Measurements from ENCODE around the gene ADGRE1.
"Not testable (repeated sequence)": the region's sequence is repeated elsewhere in the genome, so short reads cannot be mapped to it uniquely, and the experiment has no call there.

Gene ADGRE1, protein sequence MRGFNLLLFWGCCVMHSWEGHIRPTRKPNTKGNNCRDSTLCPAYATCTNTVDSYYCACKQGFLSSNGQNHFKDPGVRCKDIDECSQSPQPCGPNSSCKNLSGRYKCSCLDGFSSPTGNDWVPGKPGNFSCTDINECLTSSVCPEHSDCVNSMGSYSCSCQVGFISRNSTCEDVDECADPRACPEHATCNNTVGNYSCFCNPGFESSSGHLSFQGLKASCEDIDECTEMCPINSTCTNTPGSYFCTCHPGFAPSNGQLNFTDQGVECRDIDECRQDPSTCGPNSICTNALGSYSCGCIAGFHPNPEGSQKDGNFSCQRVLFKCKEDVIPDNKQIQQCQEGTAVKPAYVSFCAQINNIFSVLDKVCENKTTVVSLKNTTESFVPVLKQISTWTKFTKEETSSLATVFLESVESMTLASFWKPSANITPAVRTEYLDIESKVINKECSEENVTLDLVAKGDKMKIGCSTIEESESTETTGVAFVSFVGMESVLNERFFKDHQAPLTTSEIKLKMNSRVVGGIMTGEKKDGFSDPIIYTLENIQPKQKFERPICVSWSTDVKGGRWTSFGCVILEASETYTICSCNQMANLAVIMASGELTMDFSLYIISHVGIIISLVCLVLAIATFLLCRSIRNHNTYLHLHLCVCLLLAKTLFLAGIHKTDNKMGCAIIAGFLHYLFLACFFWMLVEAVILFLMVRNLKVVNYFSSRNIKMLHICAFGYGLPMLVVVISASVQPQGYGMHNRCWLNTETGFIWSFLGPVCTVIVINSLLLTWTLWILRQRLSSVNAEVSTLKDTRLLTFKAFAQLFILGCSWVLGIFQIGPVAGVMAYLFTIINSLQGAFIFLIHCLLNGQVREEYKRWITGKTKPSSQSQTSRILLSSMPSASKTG

DNA sequence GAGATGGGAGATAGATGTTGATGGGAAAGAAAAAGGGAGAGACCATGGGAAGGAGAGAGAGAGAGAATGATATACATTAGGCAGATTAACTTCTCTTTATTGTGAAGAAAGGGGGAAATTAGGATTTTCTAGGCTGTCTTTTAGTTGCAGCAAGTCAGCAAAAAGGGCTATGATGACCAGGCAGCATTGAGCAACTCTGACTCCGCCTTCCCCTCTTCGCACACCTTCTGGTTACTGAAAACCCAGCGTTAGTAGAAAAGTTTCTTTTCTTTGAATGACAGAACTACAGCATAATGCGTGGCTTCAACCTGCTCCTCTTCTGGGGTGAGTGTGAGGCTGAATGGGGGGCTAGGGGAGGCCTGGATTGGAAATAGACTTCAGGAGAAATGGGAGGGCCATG, at the start of gene ADGRE1:
Gene ADGRE1, plus strand, starts transcription at position 264 of the 400 bp plus-strand sequence. Its CDS starts 30 bp downstream, at position 294.
- no peak for FAIRE-seq

GRCh38 chr19:6838062-6838655, 49.2 kb upstream of the ADGRE1 start:
- FAIRE-seq, result no peak

- no peak for FAIRE-seq
Measured at GRCh38 chr19:6842871-6843607, 44.3 kb upstream of the ADGRE1 start.

DNA sequence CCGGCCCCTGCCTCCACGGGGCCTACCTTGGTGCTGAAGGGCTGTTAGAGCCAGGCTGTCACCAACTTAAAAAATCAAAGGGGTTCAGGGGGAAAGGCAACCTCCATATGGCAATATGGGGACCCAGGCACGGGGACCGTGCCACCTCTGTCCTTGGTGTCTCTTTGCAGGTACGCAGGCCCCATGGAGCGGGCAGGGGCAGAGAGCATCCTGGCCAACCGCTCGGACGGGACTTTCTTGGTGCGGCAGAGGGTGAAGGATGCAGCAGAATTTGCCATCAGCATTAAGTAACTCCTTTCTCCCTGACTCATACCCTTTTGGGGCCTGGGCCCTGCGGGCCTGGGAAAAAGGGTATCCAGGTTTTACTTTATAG, 39.6 kb upstream of the ADGRE1 start:
- no peak for FAIRE-seq

DNA sequence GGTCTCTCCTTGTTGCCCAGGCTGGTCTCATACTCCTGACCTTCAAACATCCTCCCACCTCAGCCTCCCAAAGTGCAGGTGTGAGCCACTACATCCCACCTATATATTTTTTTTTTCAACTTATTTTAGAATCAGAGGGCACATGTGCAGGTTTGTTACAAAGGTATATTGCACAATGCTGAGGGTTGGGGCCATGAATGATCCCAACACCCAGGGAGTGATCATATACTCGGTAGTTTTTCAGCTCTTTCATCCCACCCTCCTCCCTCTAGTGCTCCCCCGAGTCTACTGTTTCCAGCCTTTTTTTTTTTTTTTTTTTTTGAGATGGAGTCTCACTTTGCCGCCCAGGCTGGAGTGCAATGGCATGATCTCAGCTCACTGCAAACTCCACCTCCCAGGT, 38.4 kb upstream of the ADGRE1 start:
- FAIRE-seq, result no peak

GRCh38 chr19:6849876-6850275, 37.5 kb upstream of the ADGRE1 start:
- no peak for FAIRE-seq

GRCh38 chr19:6851359-6851758, 36.0 kb upstream of the ADGRE1 start:
- FAIRE-seq, result no peak

DNA sequence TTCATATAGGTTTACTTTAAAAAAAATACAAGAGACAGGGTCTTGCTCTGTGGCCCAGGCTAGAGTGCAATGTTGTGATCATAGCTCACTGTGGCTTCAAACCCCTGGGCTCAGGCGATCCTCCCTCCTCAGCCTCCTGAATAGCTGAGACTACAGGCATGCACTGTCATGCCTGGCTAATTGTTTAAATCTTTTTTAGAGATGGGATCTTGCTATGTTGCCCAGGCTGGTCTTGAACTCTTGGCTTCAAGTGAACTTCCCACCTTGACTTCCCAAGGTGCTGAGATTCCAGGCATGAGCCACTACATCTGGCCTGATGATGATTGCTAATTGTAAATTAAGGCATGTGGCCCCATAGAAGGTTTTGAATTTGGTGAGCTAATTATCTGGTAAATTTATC, 35.4 kb upstream of the ADGRE1 start:
- FAIRE-seq, result no peak

DNA sequence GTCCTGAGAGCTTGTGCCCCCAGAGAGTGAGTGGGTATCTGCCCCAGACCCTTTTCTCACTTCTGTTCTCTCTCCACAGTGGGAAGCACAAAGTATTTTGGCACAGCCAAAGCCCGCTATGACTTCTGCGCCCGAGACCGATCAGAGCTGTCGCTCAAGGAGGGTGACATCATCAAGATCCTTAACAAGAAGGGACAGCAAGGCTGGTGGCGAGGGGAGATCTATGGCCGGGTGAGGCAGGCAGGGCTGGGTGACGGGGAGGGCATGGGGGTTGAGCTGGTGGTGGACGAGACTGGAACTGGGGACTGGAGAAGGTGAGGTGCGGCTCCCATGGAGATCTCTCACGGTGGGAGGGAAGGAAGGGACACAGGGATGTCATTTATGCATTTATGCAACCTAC, 33.5 kb upstream of the ADGRE1 start:
- FAIRE-seq, result no peak

DNA sequence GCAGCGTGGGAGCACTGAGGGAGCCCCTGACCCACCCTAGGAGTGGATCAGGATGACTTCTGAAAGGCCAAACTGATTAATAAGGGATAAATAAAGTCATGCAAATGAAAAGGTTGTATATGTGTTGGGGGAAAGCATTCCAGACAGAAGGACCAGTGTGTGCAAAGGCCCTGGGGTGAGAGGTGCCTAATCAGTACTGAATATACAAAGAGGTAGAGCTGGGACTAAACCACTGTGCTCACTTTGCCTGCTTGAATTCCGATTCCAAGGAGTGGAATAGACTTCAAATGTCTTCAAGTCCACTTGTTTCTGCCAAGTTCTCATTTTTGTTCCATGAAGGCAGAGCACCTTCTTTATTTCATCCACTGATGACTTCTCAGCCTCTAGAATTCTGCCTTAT, 32.6 kb upstream of the ADGRE1 start:
- no peak for FAIRE-seq

DNA sequence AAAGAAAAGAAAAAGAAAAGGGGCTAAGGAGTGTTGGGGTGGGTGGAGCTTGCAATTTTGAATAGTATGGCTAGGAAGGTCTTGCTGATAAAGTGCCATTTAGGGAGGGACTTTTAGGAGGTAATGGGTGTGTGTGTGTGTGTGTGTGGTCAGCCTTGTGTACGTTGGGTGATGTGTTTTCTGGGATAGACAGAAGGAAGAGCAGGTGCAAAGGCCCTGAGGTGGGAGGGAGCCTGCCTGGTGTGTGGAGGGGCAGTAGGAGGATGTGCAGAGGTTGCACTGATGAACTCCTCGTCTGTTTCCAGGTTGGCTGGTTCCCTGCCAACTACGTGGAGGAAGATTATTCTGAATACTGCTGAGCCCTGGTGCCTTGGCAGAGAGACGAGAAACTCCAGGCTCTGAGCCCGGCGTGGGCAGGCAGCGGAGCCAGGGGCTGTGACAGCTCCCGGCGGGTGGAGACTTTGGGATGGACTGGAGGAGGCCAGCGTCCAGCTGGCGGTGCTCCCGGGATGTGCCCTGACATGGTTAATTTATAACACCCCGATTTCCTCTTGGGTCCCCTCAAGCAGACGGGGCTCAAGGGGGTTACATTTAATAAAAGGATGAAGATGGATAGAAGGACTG, 30.5 kb upstream of the ADGRE1 start:
- no peak for FAIRE-seq

DNA sequence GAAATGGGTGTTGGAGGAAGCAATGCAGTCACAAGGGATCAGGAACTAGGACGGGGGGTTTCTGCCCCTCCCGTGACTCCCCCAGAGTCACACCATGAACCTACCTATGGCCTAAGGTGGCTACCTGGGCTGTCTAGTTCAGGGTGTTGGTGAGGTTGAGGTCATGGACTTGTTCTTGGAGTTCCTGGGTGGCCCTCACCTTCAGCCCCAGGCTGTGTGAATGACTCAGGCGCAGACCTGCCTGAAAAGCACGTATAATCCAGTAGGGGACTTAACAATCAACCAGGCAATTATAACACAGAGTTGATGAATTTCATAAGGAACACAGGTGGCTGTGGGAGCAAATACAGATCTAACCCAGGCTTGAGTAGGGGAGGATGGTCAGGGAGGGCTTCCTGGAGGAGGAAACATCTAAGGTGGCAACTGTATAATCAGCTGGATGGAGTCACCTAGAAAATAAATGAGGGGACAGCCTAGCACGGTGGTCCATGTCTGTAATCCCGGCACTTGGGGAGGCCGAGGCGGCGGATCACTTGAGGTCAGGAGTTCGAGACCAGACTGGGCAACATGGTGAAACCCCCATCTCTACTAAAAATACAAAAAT, 25.6 kb upstream of the ADGRE1 start:
- FAIRE-seq, result no peak

DNA sequence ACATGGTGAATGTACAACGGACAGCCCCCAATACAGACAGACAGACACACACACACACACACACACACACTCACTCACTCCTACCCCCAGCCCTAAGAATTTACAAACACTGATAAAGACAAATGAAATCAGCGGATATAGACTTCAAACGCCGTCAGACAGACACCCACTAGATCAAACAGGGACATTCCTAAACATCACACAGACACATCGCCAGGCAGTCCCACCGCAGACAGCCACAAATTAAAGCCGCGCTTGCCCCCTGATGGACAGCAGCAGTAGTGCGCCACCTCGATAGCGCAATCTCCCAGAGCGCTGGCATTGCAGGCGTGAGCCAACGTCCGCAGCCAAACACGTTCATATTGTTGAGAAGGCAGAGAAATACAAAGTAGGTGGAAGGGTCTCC, 24.7 kb upstream of the ADGRE1 start:
- FAIRE-seq, result peak; percentile 68

- FAIRE-seq, result no peak
Measured at GRCh38 chr19:6864325-6864940, 22.9 kb upstream of the ADGRE1 start.

DNA sequence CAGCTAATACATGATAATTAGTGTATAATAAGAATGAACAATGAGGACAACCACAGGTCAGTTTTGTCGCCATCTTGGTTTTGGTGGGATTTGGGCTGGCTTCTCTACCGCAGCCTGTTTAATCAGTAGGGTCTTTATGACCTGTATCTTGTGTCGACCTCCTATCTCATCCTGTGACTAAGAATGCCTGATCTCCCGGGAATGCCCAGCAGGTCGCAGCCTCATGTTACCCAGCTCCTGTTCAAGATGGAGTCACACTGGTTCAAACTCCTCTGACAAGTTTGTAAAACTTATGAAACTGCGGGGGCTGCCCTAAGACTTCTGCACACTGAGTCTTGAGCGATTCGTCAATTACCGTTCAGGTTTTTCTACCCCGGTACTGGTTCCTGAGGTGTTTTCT, 21.5 kb upstream of the ADGRE1 start:
- FAIRE-seq, result no peak

DNA sequence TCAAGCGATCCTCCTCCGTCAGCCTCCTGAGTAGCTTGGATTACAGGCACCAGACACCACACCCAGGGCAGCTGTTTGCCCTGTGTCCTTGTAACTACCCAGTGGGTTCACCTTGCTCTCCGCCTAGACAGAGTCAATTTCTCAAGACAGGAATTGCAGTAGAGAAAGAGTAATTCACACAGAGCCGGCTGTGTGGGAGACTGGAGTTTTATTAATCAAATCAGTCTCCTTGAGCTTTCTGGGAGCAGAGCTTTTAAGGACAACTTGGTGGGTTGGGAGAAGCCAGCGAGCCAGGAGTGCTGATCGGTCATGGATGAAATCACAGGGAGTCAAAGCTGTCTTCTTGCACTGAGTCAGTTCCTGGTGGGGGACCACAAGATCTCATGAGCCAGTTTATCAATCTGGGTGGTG, 20.6 kb upstream of the ADGRE1 start:
- FAIRE-seq, result no peak

- FAIRE-seq, result no peak
Measured at GRCh38 chr19:6868351-6868750, 19.0 kb upstream of the ADGRE1 start.

DNA sequence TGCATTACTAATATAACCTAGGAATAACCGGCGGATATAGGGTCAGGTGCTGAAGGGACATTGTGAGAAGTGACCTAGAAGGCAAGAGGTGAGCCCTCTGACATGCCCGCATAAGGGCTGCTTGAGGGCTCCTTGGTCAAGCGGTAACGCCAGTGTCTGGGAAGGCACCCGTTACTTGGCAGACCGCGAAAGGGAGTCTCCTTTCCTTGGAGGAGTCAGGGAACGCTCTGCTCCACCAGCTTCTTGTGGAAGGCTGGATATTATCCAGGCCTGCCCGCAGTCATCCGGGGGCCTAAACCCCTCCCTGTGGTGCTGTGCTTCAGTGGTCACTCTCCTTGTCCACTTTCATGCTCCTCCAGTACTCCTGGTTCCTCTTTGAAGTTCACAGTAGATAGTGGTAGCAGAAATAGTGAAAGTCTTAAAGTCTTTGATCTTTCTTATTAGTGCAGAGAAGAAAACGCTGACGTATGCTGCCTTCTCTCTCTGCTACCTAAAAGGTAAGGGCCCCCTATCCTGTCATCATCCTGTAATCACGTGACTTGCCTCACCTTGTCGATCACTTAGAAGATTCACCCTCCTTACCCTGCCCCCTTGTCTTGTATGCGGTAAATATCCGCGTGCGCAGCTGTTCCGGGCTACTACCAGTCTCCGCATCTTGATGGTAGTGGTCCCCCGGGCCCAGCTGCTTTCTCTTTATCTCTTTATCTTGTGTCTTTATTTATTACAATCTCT, 18.1 kb upstream of the ADGRE1 start:
- FAIRE-seq, result not testable (repeated sequence)

DNA sequence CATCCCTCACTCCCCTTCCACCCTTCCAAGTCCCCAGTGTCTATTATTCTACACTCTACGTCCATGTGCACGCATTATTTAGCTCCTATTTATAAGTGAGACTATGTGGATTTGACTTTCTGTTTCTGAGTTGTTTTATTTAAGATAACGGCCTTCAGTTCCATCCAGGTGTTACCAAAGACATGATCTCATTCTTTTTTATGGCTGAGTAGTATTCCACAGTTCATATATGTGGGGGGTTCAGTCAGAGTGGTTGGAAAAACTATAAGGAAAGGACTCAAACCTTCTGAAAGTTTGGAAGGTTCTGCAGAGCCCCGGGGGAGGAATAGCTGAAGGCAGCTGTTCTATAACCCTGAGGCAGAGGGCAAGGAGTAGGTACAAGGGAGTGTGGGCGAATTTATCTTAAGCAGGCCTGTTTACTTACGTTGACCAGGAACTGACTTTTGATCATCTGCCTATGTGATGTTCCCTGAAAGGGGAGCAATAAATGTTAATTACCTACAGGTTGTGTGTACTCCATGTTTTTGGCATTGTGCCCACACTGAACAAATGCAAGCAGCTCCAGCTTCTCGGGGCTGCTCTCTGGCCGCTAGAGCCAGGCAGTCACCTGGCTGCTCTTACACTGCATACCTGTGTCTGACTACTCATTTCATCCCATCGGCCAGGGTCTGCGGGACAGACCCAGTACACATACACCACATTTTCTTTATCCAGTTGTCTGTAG, 13.5 kb upstream of the ADGRE1 start:
- no peak for FAIRE-seq

GRCh38 chr19:6875218-6875617, 12.2 kb upstream of the ADGRE1 start:
- no peak for FAIRE-seq

Data from TTC549 (cell line).